ENCODE measurements around the gene CUEDC2.

Gene CUEDC2

DNA sequence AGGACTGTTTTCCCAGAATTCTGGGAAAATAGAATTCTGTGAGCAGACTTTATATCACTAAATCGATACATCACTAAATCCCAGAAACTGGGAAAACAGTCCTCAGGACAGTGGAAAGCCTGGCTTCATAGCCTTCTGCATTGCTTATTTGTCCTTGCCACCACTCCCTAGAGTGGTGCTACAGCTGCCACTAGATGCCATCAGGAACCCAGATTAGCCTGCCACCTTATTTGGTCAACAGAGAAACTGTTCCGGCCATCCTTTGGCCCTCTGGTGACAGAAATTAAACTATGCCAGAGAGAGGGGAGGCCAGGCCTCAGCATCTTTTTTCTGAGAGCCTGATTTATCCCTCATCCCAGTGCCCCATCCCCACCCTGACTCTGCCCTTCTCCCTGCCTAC, 56.5 kb downstream of the CUEDC2 start:
- no peak for TF ChIP-seq CTCF (IDR thresholded peaks at IDR 0.05; ENCODE audit: insufficient read depth, low read depth, low read length, missing control alignments)
- DNase-seq (ENCODE audit: low read depth): no peak
- no peak overlapping the region for H3K4me3 ChIP-seq (ENCODE audit: low read length)

DNA sequence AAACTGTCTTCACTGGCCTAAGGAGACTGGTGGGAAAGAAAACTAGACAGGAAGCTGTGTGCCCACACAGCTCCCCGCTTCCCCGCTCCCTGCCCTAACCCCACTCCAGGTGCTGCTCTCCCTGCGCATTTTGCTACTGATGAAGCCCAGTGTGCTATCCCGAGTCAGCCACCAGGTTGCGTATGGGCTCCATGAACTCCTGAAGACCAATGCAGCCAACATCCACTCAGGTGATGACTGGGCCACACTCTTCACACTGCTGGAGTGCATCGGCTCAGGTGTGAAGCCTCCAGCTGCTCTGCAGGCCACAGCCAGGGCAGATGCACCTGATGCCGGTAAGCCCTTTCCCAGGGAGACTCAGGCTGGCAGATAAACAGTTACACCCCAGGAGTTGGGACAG, 57.1 kb downstream of the CUEDC2 start:
- DNase-seq (ENCODE audit: low read depth): peak; percentile 22
- no peak for TF ChIP-seq CTCF (IDR thresholded peaks at IDR 0.05; ENCODE audit: insufficient read depth, low read depth, low read length, missing control alignments)

More for the DNA sequence above, 57.1 kb downstream of the CUEDC2 start:
- H3K4me3 ChIP-seq (ENCODE audit: low read length): no peak overlapping the region

All from epithelial cell of esophagus (primary cell).